Measurements from ENCODE around the gene KRCC1.
"Not testable (repeated sequence)": the region's sequence is repeated elsewhere in the genome, so short reads cannot be mapped to it uniquely, and the experiment has no call there.

The KRCC1 gene

GRCh38 chr2:88038263-88039105 lies 17.1 kb downstream of the KRCC1 start:
- no peak for DNase-seq

- no peak for DNase-seq
Observed at GRCh38 chr2:88036606-88037005, 19.0 kb downstream of the KRCC1 start.

- DNase-seq = no peak
Observed at GRCh38 chr2:88036182-88036581, 19.4 kb downstream of the KRCC1 start.

- DNase-seq = no peak
Observed at GRCh38 chr2:88032070-88032702, 23.4 kb downstream of the KRCC1 start.

- DNase-seq = no peak
Observed at GRCh38 chr2:88028931-88029330, 26.7 kb downstream of the KRCC1 start.

GRCh38 chr2:88027697-88028389 lies 27.7 kb downstream of the KRCC1 start:
- no peak for DNase-seq

GRCh38 chr2:88024509-88024908 lies 31.1 kb downstream of the KRCC1 start:
- DNase-seq = no peak

- no peak for DNase-seq
Observed at GRCh38 chr2:88022669-88022921, 33.0 kb downstream of the KRCC1 start.

GRCh38 chr2:88019985-88020384 lies 35.6 kb downstream of the KRCC1 start:
- DNase-seq = no peak

- no peak for DNase-seq
Observed at GRCh38 chr2:88018909-88019308, 36.7 kb downstream of the KRCC1 start.

- not testable (repeated sequence) for DNase-seq
Observed at GRCh38 chr2:88018077-88018805, 37.3 kb downstream of the KRCC1 start.

GRCh38 chr2:88017780-88018038 lies 37.9 kb downstream of the KRCC1 start:
- DNase-seq = not testable (repeated sequence)

GRCh38 chr2:88016960-88017779 lies 38.4 kb downstream of the KRCC1 start:
- peak; percentile 29 for DNase-seq

GRCh38 chr2:88016086-88016959 lies 39.3 kb downstream of the KRCC1 start, which contains the start of gene RNU2-63P:
Gene RNU2-63P (minus strand): TSS chr2:88016547.
- DNase-seq = peak; percentile 99

- no peak for DNase-seq
Observed at GRCh38 chr2:88011011-88011410, 44.6 kb downstream of the KRCC1 start.

- DNase-seq = no peak
Observed at GRCh38 chr2:88010136-88010535, 45.4 kb downstream of the KRCC1 start.

- DNase-seq = no peak
Observed at GRCh38 chr2:88006912-88007439, 48.6 kb downstream of the KRCC1 start.

GRCh38 chr2:88005776-88006175 lies 49.8 kb downstream of the KRCC1 start:
- DNase-seq = no peak

GRCh38 chr2:88003074-88003755 lies 52.4 kb downstream of the KRCC1 start:
- DNase-seq = no peak

- no peak for DNase-seq
Observed at GRCh38 chr2:88002359-88002707, 53.2 kb downstream of the KRCC1 start.

- DNase-seq = not testable (repeated sequence)
Observed at GRCh38 chr2:88000474-88000873, 55.1 kb downstream of the KRCC1 start.
